ENCODE measurements around the gene POLR1A.

GRCh38 chr2:86065512-86065911, 40.2 kb downstream of the POLR1A start:
- TF ChIP-seq CTCF (IDR thresholded peaks at IDR 0.05) (no peak), ZFX (IDR thresholded peaks at IDR 0.05; ENCODE audit: borderline replicate concordance) (no peak)

Data from 22Rv1 (cell line).